Activated CD4-positive, alpha-beta T cell treated with anti-CD3 and anti-CD28 coated beads, Interleukin-2, amount 50 U/mL, for 16 hours (primary cell): Measurements from ENCODE around the gene SPON2.
"Not testable (repeated sequence)": the region's sequence is repeated elsewhere in the genome, so short reads cannot be mapped to it uniquely, and the experiment has no call there.

ENCODE experiments used
- DNase-seq: peaks from one replicate; pipeline ENCODE4 v3.0.0-alpha.2; 2020

SPON2 gene

DNA sequence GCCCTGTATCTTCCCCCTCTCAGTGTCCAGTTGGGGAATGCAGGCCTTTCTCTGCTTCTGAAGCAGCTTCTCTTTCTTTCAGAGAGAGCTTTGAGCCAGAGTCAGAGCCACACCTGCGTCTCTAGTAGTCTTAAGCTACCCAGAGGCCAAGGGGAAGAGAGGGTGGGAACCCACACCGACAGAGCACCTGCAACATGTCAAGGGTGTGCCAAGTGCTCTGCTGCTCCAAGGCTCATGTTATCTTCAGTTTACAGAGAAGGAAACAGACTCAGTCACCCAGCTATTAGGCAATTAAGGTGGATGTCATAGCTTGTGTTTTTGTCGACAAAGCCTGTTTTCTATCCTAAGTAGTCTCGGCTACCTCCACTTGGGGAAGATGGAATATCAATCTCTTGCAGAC, 36.3 kb downstream of the SPON2 start:
- no peak for DNase-seq

DNA sequence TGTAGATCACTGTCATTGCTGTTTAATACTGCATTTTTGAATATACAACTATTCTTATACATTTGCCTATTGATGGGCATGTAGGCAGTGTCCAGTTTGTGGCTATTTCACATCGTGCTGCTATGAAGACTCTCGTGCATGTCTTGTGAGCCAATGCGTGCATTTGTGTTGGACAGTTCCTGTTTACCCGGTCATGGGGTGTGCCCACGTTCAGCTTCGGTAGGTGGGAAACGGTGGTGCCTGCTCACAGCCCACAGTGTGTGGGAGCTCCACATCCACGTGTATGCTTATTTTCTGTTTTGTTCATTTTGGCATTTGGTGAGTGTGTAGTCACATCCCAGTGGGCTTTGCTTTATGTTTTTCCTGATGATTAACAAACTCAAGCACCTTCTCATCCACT, 39.4 kb downstream of the SPON2 start:
- DNase-seq, result no peak

DNA sequence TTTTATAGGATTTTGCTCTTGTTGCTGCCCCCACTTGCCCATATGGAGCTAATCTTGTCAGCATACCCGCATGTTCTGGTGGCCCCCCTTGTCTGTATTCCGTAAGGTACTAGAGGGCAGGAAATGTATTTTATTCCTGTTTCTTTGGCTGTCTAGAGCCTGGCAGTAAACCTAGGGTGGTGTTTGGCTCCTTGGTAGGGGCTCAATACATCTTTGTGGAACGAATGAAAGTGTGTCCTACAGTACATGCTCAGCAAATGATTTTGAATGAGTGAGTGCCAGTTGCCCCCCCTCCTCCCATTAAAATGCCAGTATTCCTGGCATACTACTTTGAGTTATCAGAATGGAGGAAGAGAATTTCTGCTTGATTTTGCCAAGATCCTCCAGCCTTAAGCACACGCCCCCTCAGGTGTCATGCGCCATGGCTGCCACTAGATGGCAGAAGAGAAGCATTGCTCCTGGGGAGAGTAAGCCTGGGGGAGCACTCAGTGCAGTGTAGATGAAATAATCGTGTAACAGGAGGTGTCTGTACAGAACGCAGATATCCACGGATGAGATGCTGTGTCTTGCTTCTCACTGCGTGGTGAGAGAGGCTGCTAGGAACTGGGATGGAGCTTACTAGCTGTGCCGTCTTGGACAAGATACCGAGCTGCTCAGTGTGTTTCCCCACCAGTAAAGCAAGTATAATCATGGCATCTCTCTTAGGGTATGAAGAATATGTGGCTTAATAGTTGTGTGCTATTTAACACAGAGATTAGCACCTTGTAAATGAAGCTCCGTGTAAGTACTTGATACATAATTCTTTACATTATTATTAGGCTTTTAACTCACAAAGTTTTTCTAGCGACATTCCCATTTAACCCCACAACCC, 41.8 kb downstream of the SPON2 start:
- DNase-seq, result peak; percentile 74

DNA sequence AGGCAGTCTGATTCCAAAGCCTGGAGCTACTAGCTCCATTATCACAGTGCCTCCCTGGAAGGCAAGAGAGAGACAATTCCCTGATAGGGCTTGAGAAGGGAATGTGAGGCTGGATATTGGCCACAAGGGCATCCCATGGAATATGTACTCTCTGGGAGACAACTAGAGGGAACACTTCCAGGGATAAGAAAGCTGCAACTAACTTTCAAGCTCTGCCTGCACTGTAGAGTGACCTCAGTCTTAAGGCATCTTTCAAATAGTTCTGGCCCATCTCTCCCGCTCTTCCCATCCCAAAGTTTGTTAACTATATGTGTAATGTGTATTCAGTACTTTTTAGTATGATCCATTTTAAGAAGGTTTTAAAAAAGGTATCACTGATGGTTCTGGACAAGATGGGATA, 45.9 kb downstream of the SPON2 start:
- no peak for DNase-seq

DNA sequence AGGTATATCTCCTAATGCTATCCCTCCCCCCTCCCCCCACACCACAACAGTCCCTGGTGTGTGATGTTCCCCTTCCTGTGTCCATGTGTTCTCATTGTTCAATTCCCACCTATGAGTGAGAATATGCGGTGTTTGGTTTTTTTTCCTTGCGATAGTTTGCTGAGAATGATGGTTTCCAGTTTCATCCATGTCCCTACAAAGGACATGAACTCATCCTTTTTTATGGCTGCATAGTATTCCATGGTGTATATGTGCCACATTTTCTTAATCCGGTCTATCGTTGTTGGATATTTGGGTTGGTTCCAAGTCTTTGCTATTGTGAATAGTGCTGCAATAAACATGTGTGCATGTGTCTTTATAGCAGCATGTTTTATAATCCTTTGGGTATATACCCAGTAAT, 46.9 kb downstream of the SPON2 start:
- DNase-seq, result not testable (repeated sequence)

DNA sequence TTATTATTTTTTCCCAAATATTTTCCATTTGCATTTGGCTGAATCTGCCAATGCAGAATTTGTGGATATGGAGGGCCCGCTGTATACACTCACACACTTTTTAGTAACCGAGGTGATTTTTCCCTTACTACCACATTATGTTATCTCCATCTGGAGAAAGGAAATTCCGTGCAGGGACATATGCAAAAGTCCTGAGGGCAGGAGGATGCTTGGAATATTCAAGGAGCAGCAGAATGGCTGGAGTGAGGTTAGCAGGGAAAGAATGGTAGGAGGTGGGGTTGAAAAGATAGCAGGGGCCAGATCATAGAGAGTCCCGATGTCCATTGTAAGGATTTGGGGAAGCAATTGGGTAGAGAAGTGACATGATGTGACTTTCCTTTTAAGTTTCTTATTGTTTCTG, 47.6 kb downstream of the SPON2 start:
- DNase-seq, result no peak

DNA sequence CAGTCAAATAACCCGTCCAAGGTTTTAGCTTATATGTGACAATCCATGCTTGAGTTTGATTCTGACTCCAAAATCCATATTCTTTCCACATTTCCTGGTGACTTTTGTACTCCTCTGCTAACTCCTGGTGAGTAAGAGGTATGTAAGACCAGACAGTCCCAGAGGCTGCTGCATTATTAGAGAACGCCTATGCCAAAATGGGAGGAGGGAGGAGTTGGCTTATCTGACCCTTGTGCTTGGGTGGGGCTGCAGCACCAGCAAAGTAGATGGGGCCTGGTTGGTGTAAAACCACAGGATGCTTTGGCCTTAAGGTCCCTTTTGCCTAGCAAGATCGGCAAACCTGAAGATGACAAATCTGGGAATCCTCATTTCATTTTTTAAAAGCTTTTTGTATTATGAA, 49.9 kb downstream of the SPON2 start:
- no peak for DNase-seq
